ENCODE results near the gene PUM1.

DNA sequence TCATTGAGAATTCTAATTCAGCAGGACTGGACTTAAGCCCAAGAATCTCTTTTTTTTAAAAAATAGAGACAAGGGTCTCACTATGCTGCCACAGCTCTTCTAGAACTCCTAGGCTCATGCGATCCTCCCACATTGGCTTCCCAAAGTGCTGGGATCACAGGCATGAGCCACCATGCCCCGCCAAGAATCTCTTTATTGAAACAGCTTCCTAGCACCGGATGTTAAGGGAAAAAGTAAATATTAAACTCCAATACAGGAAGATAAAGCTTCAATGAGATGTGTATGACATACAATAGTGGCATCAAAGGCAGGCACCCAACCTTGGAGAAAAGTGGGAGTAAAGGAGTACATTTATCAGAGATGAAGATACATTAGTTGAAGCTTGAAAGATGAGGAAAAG, 25.5 kb downstream of the PUM1 start:
- no peak for TF ChIP-seq POLR2A (IDR thresholded peaks at IDR 0.05)
- no peak for TF ChIP-seq CTCF (IDR thresholded peaks at IDR 0.05)

All from prostate gland (tissue), 2 donors.